Neural progenitor cell (in vitro differentiated cells): Measurements from ENCODE around the gene WWOX.
A peak's percentile ranks its signal among the peaks of the same experiment; 100 is the strongest.

ENCODE experiments used
- EZH2phosphoT487 ChIP-seq: fragments of 200-600 bp; sonication (generic); IDR thresholded peaks from 2 replicates; pipeline ENCODE4 v1.6.1; 2017; ENCODE audit warnings: antibody characterized with exemption
- TF ChIP-seq, protein P1 (sequence below): fragments of 200-600 bp; sonication (generic); IDR thresholded peaks from 2 replicates; pipeline ENCODE4 v1.5.1; 2017; ENCODE audit warnings: antibody characterized with exemption, mild to moderate bottlenecking

GRCh38 chr16:78503602-78504001, 404.1 kb downstream of the WWOX start:
- TF ChIP-seq, protein P1, sequence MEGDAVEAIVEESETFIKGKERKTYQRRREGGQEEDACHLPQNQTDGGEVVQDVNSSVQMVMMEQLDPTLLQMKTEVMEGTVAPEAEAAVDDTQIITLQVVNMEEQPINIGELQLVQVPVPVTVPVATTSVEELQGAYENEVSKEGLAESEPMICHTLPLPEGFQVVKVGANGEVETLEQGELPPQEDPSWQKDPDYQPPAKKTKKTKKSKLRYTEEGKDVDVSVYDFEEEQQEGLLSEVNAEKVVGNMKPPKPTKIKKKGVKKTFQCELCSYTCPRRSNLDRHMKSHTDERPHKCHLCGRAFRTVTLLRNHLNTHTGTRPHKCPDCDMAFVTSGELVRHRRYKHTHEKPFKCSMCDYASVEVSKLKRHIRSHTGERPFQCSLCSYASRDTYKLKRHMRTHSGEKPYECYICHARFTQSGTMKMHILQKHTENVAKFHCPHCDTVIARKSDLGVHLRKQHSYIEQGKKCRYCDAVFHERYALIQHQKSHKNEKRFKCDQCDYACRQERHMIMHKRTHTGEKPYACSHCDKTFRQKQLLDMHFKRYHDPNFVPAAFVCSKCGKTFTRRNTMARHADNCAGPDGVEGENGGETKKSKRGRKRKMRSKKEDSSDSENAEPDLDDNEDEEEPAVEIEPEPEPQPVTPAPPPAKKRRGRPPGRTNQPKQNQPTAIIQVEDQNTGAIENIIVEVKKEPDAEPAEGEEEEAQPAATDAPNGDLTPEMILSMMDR, result peak; percentile 98
- no peak for TF ChIP-seq EZH2phosphoT487
